Nephron (organoid): ENCODE results near the gene BEND5.
A peak's percentile ranks its signal among the peaks of the same experiment; 100 is the strongest.

Source experiments
- H3K27ac Mint-ChIP-seq, 3 experiments: 2 replicates each; pipeline ENCODE4 v1.8.0; 2020; ENCODE audit warnings: mixed read lengths in 3 of 3, mild to moderate bottlenecking in 2 of 3, moderate library complexity in 1 of 3
- H3K27me3 Mint-ChIP-seq: 2 replicates; pipeline ENCODE4 v1.8.0; 2021; ENCODE audit warnings: low read depth, mild to moderate bottlenecking, moderate library complexity, mixed read lengths
- H3K36me3 Mint-ChIP-seq: 2 replicates; pipeline ENCODE4 v1.8.0; 2020; ENCODE audit warnings: low read depth, mixed read lengths
- H3K4me1 Mint-ChIP-seq: 2 replicates; pipeline ENCODE4 v1.8.0; 2020; ENCODE audit warnings: mixed read lengths
- H3K4me3 Mint-ChIP-seq, 3 experiments: 2 replicates each; pipeline ENCODE4 v1.8.0; 2020; ENCODE audit warnings: mild to moderate bottlenecking in 3 of 3, mixed read lengths in 3 of 3, moderate library complexity in 2 of 3
- H3K9me3 Mint-ChIP-seq: 2 replicates; pipeline ENCODE4 v1.8.0; 2020; ENCODE audit warnings: mixed read lengths
- CTCF ChIP-seq, 3 experiments: fragments of 200-600 bp; sonication (generic); IDR thresholded peaks; one replicate each; pipeline ENCODE4 v1.5.0; 2021; ENCODE audit warnings: antibody characterized with exemption in 3 of 3; ENCODE audit not compliant: unreplicated experiment in 3 of 3

Gene BEND5

GRCh38 chr1:48684381-48684780 lies 92.3 kb downstream of the BEND5 start:
- no peak overlapping the region for H3K27ac Mint-ChIP-seq
- H3K9me3 Mint-ChIP-seq: no peaks in the 10 kb centered on the region
- peaks cover 27% of the 10 kb centered on the region for H3K4me1 Mint-ChIP-seq
- H3K4me3 Mint-ChIP-seq: no peak overlapping the region
- peaks cover 5% of the 10 kb centered on the region for H3K27me3 Mint-ChIP-seq
- TF ChIP-seq CTCF (IDR thresholded peaks at IDR 0.05; ENCODE audit: unreplicated experiment in 3 of 3): no peak
- no peaks in the 10 kb centered on the region for H3K36me3 Mint-ChIP-seq

- H3K36me3 Mint-ChIP-seq: no peaks in the 10 kb centered on the region
- TF ChIP-seq CTCF (IDR thresholded peaks at IDR 0.05; ENCODE audit: unreplicated experiment in 3 of 3): no peak
- H3K27ac Mint-ChIP-seq: no peak overlapping the region
- H3K9me3 Mint-ChIP-seq: no peaks in the 10 kb centered on the region
- peaks cover 29% of the 10 kb centered on the region for H3K4me1 Mint-ChIP-seq
- peaks cover 5% of the 10 kb centered on the region for H3K27me3 Mint-ChIP-seq
- no peak overlapping the region for H3K4me3 Mint-ChIP-seq
These were observed 92.9 kb downstream of the BEND5 start for GRCh38 chr1:48683839-48684238.

- H3K9me3 Mint-ChIP-seq: no peaks in the 10 kb centered on the region
- H3K4me3 Mint-ChIP-seq: no peak overlapping the region
- peaks cover 29% of the 10 kb centered on the region for H3K4me1 Mint-ChIP-seq
- peaks cover 10% of the 10 kb centered on the region for H3K27me3 Mint-ChIP-seq
- H3K36me3 Mint-ChIP-seq: no peaks in the 10 kb centered on the region
- H3K27ac Mint-ChIP-seq: no peak overlapping the region
- no peak for TF ChIP-seq CTCF (IDR thresholded peaks at IDR 0.05; ENCODE audit: unreplicated experiment in 3 of 3)
These were observed 95.0 kb downstream of the BEND5 start for GRCh38 chr1:48681476-48682305.

GRCh38 chr1:48680411-48681035 lies 96.2 kb downstream of the BEND5 start:
- H3K9me3 Mint-ChIP-seq: no peaks in the 10 kb centered on the region
- H3K27me3 Mint-ChIP-seq: peaks cover 10% of the 10 kb centered on the region
- peaks cover 23% of the 10 kb centered on the region for H3K4me1 Mint-ChIP-seq

GRCh38 chr1:48679859-48680258 lies 96.8 kb downstream of the BEND5 start:
- Mint-ChIP-seq H3K27ac (peak overlapping the region in 1 of 3 experiments; percentile 31), H3K36me3 (no peaks in the 10 kb centered on the region), H3K4me3 (no peak overlapping the region), H3K4me1 (peaks cover 23% of the 10 kb centered on the region), H3K27me3 (peaks cover 14% of the 10 kb centered on the region), H3K9me3 (no peaks in the 10 kb centered on the region)
- no peak for TF ChIP-seq CTCF (IDR thresholded peaks at IDR 0.05; ENCODE audit: unreplicated experiment in 3 of 3)

More at GRCh38 chr1:48680411-48681035, 96.2 kb downstream of the BEND5 start:
- Mint-ChIP-seq H3K27ac (peak overlapping the region in 1 of 3 experiments; percentile 31), H3K4me3 (no peak overlapping the region), H3K36me3 (no peaks in the 10 kb centered on the region)
- no peak for TF ChIP-seq CTCF (IDR thresholded peaks at IDR 0.05; ENCODE audit: unreplicated experiment in 3 of 3)
